Retinal pigment epithelial cell (primary cell): ENCODE results near the gene L1CAM.

ENCODE experiments used
- DNase-seq: peaks from one replicate; pipeline ENCODE4 v3.0.0-alpha.2; 2010; ENCODE audit warnings: low read depth
- H3K4me3 ChIP-seq: 2 replicates; pipeline ENCODE4 v1.5.1; 2011; ENCODE audit warnings: mild to moderate bottlenecking, low read length, control low read depth, moderate library complexity
- CTCF ChIP-seq: conservative IDR thresholded peaks from 2 replicates; pipeline ENCODE4 v1.5.1; 2011; ENCODE audit warnings: low read depth, low read length, control low read depth, inconsistent platforms

Gene L1CAM

DNA sequence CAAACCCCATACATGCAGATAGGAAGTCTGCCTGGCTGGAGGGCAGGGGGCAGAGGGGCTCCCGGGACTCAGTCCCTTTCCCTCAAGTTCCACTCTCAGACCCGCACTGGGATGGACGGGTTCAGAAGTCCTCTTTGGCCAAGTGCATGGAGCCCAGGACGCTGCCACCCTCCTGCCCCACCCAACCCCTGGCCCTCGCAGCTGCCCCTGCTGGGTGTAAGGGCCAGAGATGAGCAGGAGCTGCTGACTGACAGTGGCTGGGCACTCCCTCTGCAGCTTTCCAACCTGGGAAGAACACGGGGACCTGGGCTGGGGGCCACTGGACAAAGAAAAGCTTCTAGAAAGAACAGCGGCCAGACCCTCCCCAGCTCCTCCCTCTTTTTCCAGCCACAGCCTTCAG is 3.4 kb downstream of the L1CAM start:
- no peak for DNase-seq
- no peak for TF ChIP-seq CTCF
- no peak overlapping the region for H3K4me3 ChIP-seq

- DNase-seq: no peak
- no peak for TF ChIP-seq CTCF
- no peak overlapping the region for H3K4me3 ChIP-seq
Measured at GRCh38 chrX:153882086-153882498, 3.9 kb downstream of the L1CAM start.

DNA sequence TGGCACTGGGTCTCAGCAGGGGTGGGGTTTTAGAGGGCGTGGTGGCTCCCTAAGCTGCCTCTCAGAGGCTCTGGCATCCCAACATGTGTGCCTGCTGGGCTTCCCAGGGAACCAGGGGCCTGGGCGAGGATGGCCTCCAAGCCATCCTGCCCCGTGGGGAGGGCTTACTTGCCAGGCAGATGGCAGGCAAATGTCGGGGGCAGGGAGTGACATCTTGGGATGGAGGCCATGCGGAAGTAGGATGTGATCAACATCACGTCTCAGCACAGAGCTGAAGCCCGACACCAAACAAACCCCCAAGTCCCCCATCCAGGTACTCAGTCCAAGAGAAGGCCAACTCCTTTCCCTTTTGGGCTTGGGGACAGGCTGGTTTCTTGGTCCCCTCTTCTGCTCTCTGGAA is 4.7 kb downstream of the L1CAM start:
- TF ChIP-seq CTCF: no peak
- DNase-seq: no peak
- H3K4me3 ChIP-seq: no peak overlapping the region

GRCh38 chrX:153880440-153880815 is 5.5 kb downstream of the L1CAM start:
- DNase-seq: no peak
- TF ChIP-seq CTCF: no peak
- H3K4me3 ChIP-seq: no peak overlapping the region

DNA sequence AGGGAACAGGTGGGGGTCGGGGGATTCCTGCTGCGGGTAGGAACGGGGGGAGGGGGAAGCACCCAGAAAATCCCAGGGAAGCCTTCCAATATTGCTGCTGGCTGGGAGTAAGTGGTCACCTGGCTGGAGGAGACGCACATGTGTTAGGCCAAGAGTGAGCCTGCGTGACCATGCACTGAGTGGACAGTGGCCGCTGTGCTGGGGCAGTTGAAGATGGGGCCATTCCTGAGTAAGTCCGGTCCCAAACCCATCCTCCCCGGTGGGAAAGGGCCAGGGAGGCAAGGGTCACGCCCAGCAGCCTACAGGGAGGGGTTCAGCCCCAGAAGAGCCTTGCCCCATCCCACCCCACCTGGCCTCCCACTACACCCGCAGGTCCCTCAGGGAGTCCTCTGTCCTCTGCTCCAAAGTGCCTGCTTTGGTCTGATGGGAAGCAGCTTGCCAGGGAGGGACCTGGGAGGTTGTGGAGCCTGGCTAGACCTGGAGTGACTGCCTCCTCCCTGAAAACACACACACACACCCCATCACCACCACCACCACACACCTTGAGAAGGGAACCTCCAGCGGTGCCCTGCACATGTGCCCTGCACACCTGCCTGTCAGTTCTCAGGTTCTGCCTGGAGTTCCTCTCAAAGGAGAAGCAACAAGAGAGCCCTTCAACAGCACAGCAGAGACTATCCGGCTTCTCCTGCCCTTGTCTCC is 6.1 kb downstream of the L1CAM start:
- no peak overlapping the region for H3K4me3 ChIP-seq
- DNase-seq: no peak
- TF ChIP-seq CTCF: no peak

DNA sequence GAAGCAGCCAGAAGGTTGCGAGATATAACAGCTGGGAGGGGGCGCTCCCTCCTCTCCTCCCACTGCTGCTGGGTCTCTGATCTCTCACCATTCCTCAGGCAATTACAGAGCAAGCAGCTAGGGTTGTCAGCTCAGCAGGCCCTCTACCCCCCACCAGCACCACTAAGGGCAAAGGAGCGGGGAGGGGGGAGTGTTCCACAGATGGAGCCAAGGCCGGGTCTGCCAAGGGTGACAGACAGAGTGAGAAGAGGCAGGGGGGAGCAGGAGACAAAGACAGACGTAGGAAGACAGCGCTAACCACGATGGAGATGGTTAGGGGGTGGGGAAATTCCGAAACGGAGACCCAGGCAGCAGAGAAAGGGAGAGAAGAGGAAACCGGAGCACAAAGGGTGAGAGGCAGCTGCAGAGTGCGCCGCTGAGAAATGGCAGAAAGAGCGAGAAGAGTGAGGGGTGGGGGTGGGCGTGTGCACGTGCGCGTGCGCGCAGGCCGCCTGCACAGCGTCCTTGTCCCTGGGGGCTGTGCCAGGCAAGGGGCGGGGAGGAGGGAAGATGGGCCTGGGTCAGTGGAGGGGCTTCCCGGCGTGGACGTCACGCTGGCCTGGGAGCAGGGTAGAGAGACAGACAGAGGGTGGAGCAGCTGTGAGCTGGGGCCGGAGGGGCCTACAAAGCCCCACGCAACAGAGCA is 6.9 kb downstream of the L1CAM start:
- no peak for TF ChIP-seq CTCF
- no peak for DNase-seq
- no peak overlapping the region for H3K4me3 ChIP-seq

DNA sequence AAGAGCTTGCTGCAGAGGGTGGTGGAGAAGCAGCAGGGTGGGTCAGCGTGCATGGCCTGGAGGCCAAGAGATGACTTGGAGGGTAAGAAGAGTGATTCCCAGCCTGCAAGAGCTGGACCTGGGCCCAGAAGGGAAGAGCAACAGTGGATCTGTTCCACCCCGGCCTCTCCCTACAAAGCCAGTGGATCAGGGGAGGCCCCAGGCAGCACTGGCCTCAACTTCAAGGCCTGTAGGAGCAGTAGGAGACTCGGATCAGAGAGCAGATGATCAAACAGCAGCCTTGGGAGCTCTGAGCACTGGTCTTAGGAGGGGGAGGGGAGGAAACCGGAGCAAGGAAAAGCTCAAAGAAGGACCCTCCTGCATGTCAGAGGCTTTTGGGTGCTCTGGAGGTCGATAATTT is 7.6 kb downstream of the L1CAM start:
- no peak for TF ChIP-seq CTCF
- no peak for DNase-seq
- H3K4me3 ChIP-seq: no peak overlapping the region
